Retinal pigment epithelial cell (primary cell): ENCODE data around the gene GABRR1.

Source experiments
- DNase-seq: peaks from one replicate; pipeline ENCODE4 v3.0.0-alpha.2; 2010; ENCODE audit warnings: low read depth
- H3K4me3 ChIP-seq: 2 replicates; pipeline ENCODE4 v1.5.1; 2011; ENCODE audit warnings: mild to moderate bottlenecking, low read length, control low read depth, moderate library complexity
- TF ChIP-seq, protein P1 (sequence below): conservative IDR thresholded peaks from 2 replicates; pipeline ENCODE4 v1.5.1; 2011; ENCODE audit warnings: low read depth, low read length, control low read depth, inconsistent platforms

Gene GABRR1

GRCh38 chr6:89205819-89206218 is 11.3 kb downstream of the GABRR1 start:
- DNase-seq = no peak

DNA sequence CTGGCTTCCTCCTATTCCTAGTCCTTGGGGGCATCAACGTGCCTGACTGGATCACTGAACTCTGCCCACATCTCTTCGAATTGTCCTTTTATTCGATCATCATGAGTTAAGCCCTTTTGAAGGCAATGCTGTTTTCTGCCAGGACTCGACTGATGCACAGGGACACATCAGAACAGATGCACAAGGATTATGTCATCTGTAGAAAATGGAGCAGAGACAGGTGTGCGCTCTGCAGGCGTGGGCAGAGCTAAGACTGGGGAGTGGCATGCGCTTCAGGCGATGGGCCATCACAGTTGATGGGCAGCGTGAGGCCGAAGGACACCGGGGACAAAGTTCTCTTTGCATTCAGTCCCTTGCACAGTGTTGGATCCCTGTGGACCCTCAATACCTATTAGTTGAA is 13.1 kb downstream of the GABRR1 start:
- TF ChIP-seq, protein P1, sequence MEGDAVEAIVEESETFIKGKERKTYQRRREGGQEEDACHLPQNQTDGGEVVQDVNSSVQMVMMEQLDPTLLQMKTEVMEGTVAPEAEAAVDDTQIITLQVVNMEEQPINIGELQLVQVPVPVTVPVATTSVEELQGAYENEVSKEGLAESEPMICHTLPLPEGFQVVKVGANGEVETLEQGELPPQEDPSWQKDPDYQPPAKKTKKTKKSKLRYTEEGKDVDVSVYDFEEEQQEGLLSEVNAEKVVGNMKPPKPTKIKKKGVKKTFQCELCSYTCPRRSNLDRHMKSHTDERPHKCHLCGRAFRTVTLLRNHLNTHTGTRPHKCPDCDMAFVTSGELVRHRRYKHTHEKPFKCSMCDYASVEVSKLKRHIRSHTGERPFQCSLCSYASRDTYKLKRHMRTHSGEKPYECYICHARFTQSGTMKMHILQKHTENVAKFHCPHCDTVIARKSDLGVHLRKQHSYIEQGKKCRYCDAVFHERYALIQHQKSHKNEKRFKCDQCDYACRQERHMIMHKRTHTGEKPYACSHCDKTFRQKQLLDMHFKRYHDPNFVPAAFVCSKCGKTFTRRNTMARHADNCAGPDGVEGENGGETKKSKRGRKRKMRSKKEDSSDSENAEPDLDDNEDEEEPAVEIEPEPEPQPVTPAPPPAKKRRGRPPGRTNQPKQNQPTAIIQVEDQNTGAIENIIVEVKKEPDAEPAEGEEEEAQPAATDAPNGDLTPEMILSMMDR = no peak
- no peak for DNase-seq
- H3K4me3 ChIP-seq = no peak overlapping the region

More at GRCh38 chr6:89205819-89206218, 11.3 kb downstream of the GABRR1 start:
- H3K4me3 ChIP-seq = no peak overlapping the region
- TF ChIP-seq, protein P1 = no peak

DNA sequence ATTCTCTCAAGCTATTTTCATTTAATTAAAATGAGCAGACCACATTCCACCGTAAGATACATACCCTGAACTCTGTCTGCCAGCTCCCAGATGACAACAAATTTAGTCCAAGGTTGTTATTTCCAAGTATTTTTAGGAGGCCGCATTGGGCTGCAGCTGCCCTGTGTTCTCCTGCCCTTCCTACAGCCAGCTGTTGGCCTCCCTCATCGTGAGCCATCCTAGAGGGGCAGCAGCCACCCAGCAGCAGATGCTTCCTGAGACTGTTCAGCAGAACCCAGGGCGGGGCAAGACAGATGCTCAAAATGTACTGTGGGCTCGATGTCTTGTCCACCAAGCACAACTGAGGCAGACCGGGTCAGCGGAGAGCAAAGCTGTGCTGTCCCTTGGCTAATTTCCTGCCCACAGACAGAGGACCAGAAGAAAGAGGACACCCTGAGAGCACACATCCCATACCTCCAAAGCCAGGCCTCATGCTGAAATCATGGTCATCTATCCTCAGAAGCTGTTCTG is 16.4 kb downstream of the GABRR1 start:
- DNase-seq = no peak
- H3K4me3 ChIP-seq = no peak overlapping the region
- TF ChIP-seq, protein P1 = no peak

GRCh38 chr6:89199579-89199978 is 17.6 kb downstream of the GABRR1 start:
- DNase-seq = no peak
- TF ChIP-seq, protein P1 = no peak
- no peak overlapping the region for H3K4me3 ChIP-seq

GRCh38 chr6:89198235-89198634 is 18.9 kb downstream of the GABRR1 start:
- no peak overlapping the region for H3K4me3 ChIP-seq
- DNase-seq = no peak
- TF ChIP-seq, protein P1 = no peak

DNA sequence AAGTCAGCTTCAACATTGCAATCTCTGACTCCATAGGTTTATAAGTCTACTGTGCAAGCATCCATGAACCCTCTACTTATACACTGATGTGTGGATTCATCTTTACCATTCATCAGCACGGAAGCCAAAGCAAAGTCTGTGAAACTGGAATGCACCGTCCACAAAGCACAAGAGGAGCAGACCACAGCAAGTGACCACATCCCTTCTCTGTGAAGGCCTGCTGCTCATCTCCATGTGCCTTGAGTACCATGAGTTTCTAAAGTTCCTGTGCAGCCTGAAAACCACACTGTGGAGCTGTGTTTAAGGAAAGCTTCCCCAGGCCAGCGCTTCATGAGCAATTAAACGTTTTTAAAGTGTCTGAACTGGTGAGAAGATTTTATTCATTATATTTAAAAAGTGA is 20.0 kb downstream of the GABRR1 start:
- TF ChIP-seq, protein P1 = no peak
- DNase-seq = no peak
- no peak overlapping the region for H3K4me3 ChIP-seq

GRCh38 chr6:89194559-89194958 is 22.6 kb downstream of the GABRR1 start:
- DNase-seq = no peak
- H3K4me3 ChIP-seq = no peak overlapping the region
- TF ChIP-seq, protein P1 = no peak
